Right forelimb (tissue), 1 donor: ENCODE measurements around the gene RASGEF1C.
A peak's percentile ranks its signal among the peaks of the same experiment; 100 is the strongest.

Source experiments
- DNase-seq: peaks from one replicate; pipeline ENCODE4 v3.0.0-alpha.2; 2018

Gene RASGEF1C

GRCh38 chr5:180209137-180209581 is at the start of gene RASGEF1C:
Gene RASGEF1C (minus strand): TSS chr5:180209211. CDS start chr5:180138052, 71,159 bp downstream.
- DNase-seq, result peak; percentile 81

- DNase-seq, result no peak
These were observed 44.2 kb upstream of the RASGEF1C start for GRCh38 chr5:180253036-180253824.

GRCh38 chr5:180251887-180252286 is 42.9 kb upstream of the RASGEF1C start:
- no peak for DNase-seq

GRCh38 chr5:180251141-180251540 is 42.1 kb upstream of the RASGEF1C start:
- no peak for DNase-seq

GRCh38 chr5:180250329-180250728 is 41.3 kb upstream of the RASGEF1C start:
- DNase-seq, result no peak

GRCh38 chr5:180241600-180241999 is 32.6 kb upstream of the RASGEF1C start:
- no peak for DNase-seq

- DNase-seq, result no peak
These were observed 29.6 kb upstream of the RASGEF1C start for GRCh38 chr5:180238631-180239030.

GRCh38 chr5:180235846-180236245 is 26.8 kb upstream of the RASGEF1C start:
- no peak for DNase-seq

- no peak for DNase-seq
These were observed 26.1 kb upstream of the RASGEF1C start for GRCh38 chr5:180235077-180235476.

- DNase-seq, result no peak
These were observed 25.3 kb upstream of the RASGEF1C start for GRCh38 chr5:180234271-180234670.

- no peak for DNase-seq
These were observed 24.7 kb upstream of the RASGEF1C start for GRCh38 chr5:180233729-180234128.

- DNase-seq, result no peak
These were observed 21.0 kb upstream of the RASGEF1C start for GRCh38 chr5:180230017-180230416.

GRCh38 chr5:180222056-180222455 is 13.0 kb upstream of the RASGEF1C start:
- DNase-seq, result no peak

- no peak for DNase-seq
These were observed 8.8 kb upstream of the RASGEF1C start for GRCh38 chr5:180217797-180218196.

- DNase-seq, result no peak
These were observed 7.7 kb upstream of the RASGEF1C start for GRCh38 chr5:180216646-180217171.

- DNase-seq, result no peak
These were observed 7.0 kb upstream of the RASGEF1C start for GRCh38 chr5:180215783-180216630.

- DNase-seq, result no peak
These were observed 6.1 kb upstream of the RASGEF1C start for GRCh38 chr5:180214870-180215770.

- DNase-seq, result no peak
These were observed 4.7 kb upstream of the RASGEF1C start for GRCh38 chr5:180213657-180214207.

- no peak for DNase-seq
These were observed 4.2 kb upstream of the RASGEF1C start for GRCh38 chr5:180213256-180213600.

GRCh38 chr5:180212363-180213255 is 3.6 kb upstream of the RASGEF1C start:
- no peak for DNase-seq

GRCh38 chr5:180211761-180212035 is 2.7 kb upstream of the RASGEF1C start:
- DNase-seq, result no peak
